Hematopoietic multipotent progenitor cell treated with erythropoietin and hydrocortisone succinate and interleukin-3 and kit ligand, for 17 days (in vitro differentiated cells): Measurements from ENCODE around the gene CFP.

ENCODE experiments used
- DNase-seq: peaks from one replicate; pipeline ENCODE4 v3.0.0-alpha.2; 2015; ENCODE audit warnings: low spot score

The CFP gene

DNA sequence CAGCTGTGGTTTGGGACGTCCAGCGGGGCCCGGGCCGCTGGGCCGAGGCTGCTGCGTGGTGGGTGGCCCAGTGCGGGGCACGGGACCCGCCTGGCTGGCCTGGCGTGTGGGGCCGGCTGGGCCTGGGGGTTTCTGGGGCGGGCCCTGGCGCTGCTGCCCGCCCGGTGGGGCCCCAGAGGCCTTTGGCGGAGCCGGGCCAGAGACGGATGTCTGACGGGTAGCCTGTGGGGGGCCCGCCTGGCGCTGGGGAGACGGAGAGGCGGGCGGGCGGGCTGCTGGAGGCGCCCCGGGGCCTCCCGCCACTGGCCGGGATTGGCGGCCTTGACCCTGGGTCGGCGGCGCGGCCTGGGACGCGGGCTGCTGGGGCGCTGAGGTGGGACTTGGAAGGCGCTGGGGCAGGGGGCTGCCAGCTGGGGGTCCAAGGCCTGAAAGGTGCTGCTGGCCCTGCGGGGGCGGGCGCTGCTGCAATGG, 55.6 kb downstream of the CFP start:
- DNase-seq = no peak

DNA sequence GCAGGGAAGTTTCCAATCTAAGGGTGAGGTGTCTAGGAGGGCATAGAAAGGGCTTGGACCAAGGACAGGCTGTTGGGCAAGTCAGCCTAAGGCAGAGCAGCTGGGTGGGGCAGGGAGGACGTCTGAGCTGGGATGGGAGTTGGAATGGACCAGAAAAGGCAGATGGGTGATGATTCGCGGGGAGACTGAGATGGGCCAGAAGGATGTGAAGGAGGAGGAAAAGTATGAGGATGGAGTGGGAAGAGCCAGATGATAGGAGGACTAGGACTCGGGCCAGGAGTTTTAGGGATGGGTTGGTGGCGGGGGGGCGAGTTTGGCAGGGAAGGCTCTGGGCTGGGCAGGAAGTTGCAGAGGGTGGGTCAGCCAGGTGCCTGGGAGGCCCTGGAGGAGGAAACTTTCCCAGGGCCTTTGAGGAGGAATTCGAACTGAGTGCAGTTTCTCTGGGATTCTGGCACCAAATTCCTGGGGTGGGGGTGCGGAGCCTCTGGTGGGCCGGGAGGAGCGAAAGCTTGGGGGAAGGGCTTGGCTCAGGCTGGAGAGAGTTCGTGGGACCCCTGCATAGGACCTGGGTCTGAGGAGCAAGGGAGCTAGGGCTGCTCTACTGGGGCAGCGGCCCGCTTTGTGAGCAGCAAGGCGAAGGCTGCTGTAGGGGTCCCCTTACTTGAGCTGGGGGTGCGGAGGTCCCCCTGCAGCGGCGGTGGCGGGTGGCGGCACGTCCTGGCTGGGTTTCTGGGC, 56.2 kb downstream of the CFP start:
- DNase-seq = no peak
